HepG2 (cell line): Measurements from ENCODE around the gene EDC3. TPM values are rescaled to one million over a fixed set of nuclear protein-coding genes. Genes with fewer than 3 reads are reported as not detected.

ENCODE experiments used
- CREM ChIP-seq, 2 experiments: sonication (generic) in 1 of 2; formaldehyde crosslinking in 1 of 2; IDR thresholded peaks; 2 replicates each; pipeline versions ENCODE4 v1.4.0 to v1.6.1; 2016 to 2020; ENCODE audit warnings: antibody characterized with exemption in 1 of 2, mild to moderate bottlenecking in 1 of 2, missing genetic modification reagents in 1 of 2
- GATAD2A ChIP-seq: IDR thresholded peaks from 2 replicates; pipeline ENCODE4 v1.6.1; 2016
- GPN1 ChIP-seq: sonication (generic); formaldehyde crosslinking; IDR thresholded peaks from 2 replicates; pipeline ENCODE4 v1.5.1; 2020; ENCODE audit warnings: missing genetic modification reagents, borderline replicate concordance
- JUND ChIP-seq: sonication (generic); formaldehyde crosslinking; IDR thresholded peaks from 2 replicates; pipeline ENCODE4 v1.8.0; 2022; ENCODE audit warnings: mild to moderate bottlenecking, missing genetic modification reagents
- LBX2 ChIP-seq: sonication (generic); formaldehyde crosslinking; IDR thresholded peaks from 2 replicates; pipeline ENCODE4 v1.5.0; 2020; ENCODE audit warnings: missing genetic modification reagents, mild to moderate bottlenecking, borderline replicate concordance
- NCOA5 ChIP-seq: sonication (generic); formaldehyde crosslinking; IDR thresholded peaks from 2 replicates; pipeline ENCODE4 v1.4.0; 2020; ENCODE audit warnings: missing genetic modification reagents
- NFKBIZ ChIP-seq: IDR thresholded peaks from 2 replicates; pipeline ENCODE4 v1.6.1; 2018; ENCODE audit warnings: missing genetic modification reagents, missing compliant biosample characterization
- RBM39 ChIP-seq: fragments of 200-400 bp; formaldehyde crosslinking; IDR thresholded peaks from one replicate; pipeline ENCODE4 v1.6.1; 2018; ENCODE audit warnings: antibody characterized with exemption, mild to moderate bottlenecking, low read depth, low read length; ENCODE audit not compliant: poor library complexity, severe bottlenecking
- RNF219 ChIP-seq: sonication (generic); formaldehyde crosslinking; IDR thresholded peaks from 2 replicates; pipeline ENCODE4 v1.5.0; 2020; ENCODE audit warnings: mild to moderate bottlenecking, missing genetic modification reagents
- RORA ChIP-seq: sonication (generic); formaldehyde crosslinking; IDR thresholded peaks from 2 replicates; pipeline ENCODE4 v1.5.0; 2020; ENCODE audit warnings: mild to moderate bottlenecking, missing genetic modification reagents, moderate library complexity
- TFE3 ChIP-seq: IDR thresholded peaks from 2 replicates; pipeline ENCODE4 v1.6.1; 2016
- THRA ChIP-seq: sonication (generic); formaldehyde crosslinking; IDR thresholded peaks from 2 replicates; pipeline ENCODE4 v1.4.0; 2020; ENCODE audit warnings: missing genetic modification reagents, borderline replicate concordance
- ZFP1 ChIP-seq: IDR thresholded peaks from 2 replicates; pipeline ENCODE4 v1.6.1; 2016
- ZNF121 ChIP-seq: sonication (generic); formaldehyde crosslinking; IDR thresholded peaks from 2 replicates; pipeline ENCODE4 v1.5.0; 2020; ENCODE audit warnings: mild to moderate bottlenecking, missing genetic modification reagents
- ZNF333 ChIP-seq: sonication (generic); formaldehyde crosslinking; IDR thresholded peaks from 2 replicates; pipeline ENCODE4 v1.4.0; 2020; ENCODE audit warnings: mild to moderate bottlenecking, missing genetic modification reagents, borderline replicate concordance
- ZNF446 ChIP-seq: sonication (generic); formaldehyde crosslinking; IDR thresholded peaks from 2 replicates; pipeline ENCODE4 v1.5.0; 2020; ENCODE audit warnings: mild to moderate bottlenecking, missing genetic modification reagents
- ZNF543 ChIP-seq: sonication (generic); formaldehyde crosslinking; IDR thresholded peaks from 2 replicates; pipeline ENCODE4 v1.4.0; 2020; ENCODE audit warnings: mild to moderate bottlenecking, missing genetic modification reagents
- ZNF737 ChIP-seq: sonication (generic); formaldehyde crosslinking; IDR thresholded peaks from 2 replicates; pipeline ENCODE4 v1.5.0; 2020; ENCODE audit warnings: missing genetic modification reagents, mild to moderate bottlenecking, borderline replicate concordance
- ZNF781 ChIP-seq: sonication (generic); formaldehyde crosslinking; IDR thresholded peaks from 2 replicates; pipeline ENCODE4 v1.5.1; 2020; ENCODE audit warnings: borderline replicate concordance, mild to moderate bottlenecking, missing genetic modification reagents; ENCODE audit errors: not compliant biosample characterization
- polyA plus RNA-seq, 8 experiments: library from polyadenylated mRNA; depleted of rRNA in 3 of 8; stranded (reverse) in 7 of 8; unstranded in 1 of 8; fragments of >200 nt; fragmentation: Illumina TruSeq in 4 of 8; extraction: Trizol in 4 of 8; gene quantifications; 2 replicates each; pipeline versions ENCODE4 v1.2.1 to v1.2.3, GENCODE V29; 2011 to 2016; ENCODE audit warnings: low read depth in 4 of 8, missing spikeins in 1 of 8, mixed read lengths in 1 of 8; ENCODE audit not compliant: insufficient read depth in 1 of 8
- total RNA-seq, 5 experiments: library from RNA; depleted of rRNA; stranded (reverse); fragments of >200 nt; fragmentation: Illumina TruSeq; extraction: Trizol; gene quantifications; 2 replicates each; pipeline ENCODE4 v1.2.3, GENCODE V29; 2016; ENCODE audit warnings: low read depth in 1 of 5
- TF ChIP-seq, protein P1 (sequence below): sonication (generic); formaldehyde crosslinking; IDR thresholded peaks from 2 replicates; pipeline ENCODE4 v1.5.0; 2020; ENCODE audit warnings: missing genetic modification reagents

EDC3 gene
- total and polyA plus RNA-seq, 2 of the 13 experiments (the other 11 are each of a cell fraction or from before 2014, with no cell fraction given), result 17.4 to 32.0 TPM

GRCh38 chr15:74620636-74621545, 74.9 kb downstream of the EDC3 start (continued):
- TF ChIP-seq ZNF781 (CRISPR knock-in tag), result no peak
- no peak for TF ChIP-seq RNF219 (CRISPR knock-in tag)
- TF ChIP-seq ZNF543 (CRISPR knock-in tag), result no peak
- TF ChIP-seq THRA (CRISPR knock-in tag), result 0 out of 2 replicates have a peak, but pooled peaks have one; percentile 23
- TF ChIP-seq, protein P1, sequence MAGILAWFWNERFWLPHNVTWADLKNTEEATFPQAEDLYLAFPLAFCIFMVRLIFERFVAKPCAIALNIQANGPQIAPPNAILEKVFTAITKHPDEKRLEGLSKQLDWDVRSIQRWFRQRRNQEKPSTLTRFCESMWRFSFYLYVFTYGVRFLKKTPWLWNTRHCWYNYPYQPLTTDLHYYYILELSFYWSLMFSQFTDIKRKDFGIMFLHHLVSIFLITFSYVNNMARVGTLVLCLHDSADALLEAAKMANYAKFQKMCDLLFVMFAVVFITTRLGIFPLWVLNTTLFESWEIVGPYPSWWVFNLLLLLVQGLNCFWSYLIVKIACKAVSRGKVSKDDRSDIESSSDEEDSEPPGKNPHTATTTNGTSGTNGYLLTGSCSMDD (CRISPR knock-in tag), result no peak
- TF ChIP-seq ZFP1 (CRISPR knock-in tag), result no peak
- TF ChIP-seq LBX2, result no peak
- no peak for TF ChIP-seq NFKBIZ
- TF ChIP-seq CREM (IDR thresholded peaks at IDR 0.05), result no peak
- TF ChIP-seq CREM (CRISPR knock-in tag; IDR thresholded peaks at IDR 0.05), result no peak
- TF ChIP-seq GATAD2A (CRISPR knock-in tag), result peak; percentile 43; the same call in 1 of the 2 replicates
- no peak for TF ChIP-seq JUND
- no peak for TF ChIP-seq GPN1 (CRISPR knock-in tag)
- no peak for TF ChIP-seq ZNF333
- TF ChIP-seq NCOA5, result no peak
- 0 out of 2 replicates have a peak, but pooled peaks have one; percentile 29 for TF ChIP-seq TFE3
- TF ChIP-seq ZNF737 (CRISPR knock-in tag), result no peak
- no peak for TF ChIP-seq ZNF121 (CRISPR knock-in tag)
- peak; percentile 46 for TF ChIP-seq RBM39
- TF ChIP-seq RORA, result no peak
- no peak for TF ChIP-seq ZNF446
